HG02943 (cell line): Measurements from ENCODE around the gene MIPOL1.
"Not testable (repeated sequence)": the region's sequence is repeated elsewhere in the genome, so short reads cannot be mapped to it uniquely, and the experiment has no call there.

Source experiments
- ATAC-seq: cut with Tn5 transposase; IDR thresholded peaks from one replicate; pipeline ENCODE4 v1.9.1; 2021; ENCODE audit warnings: mild to moderate bottlenecking, low read depth, moderate library complexity; ENCODE audit not compliant: unreplicated experiment

Gene MIPOL1

DNA sequence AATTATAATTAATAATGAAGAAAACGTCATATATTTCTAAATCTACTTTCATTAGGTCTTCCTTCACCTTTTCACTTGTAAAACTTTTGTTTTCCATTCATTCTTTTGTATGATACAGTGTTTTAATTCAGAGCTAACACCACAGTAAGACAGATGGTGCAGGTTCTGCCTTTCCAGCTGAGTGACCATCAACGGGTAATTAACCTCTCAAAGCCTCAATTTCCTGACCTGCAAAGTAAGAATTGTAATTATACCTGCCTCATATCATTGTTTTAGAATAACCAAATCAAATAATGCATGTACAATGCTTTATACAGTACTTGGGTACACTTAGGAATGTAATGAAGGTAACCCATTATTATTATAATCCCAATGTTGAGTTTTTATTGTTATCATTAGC is 239.8 kb downstream of the MIPOL1 start:
- no peak for ATAC-seq

DNA sequence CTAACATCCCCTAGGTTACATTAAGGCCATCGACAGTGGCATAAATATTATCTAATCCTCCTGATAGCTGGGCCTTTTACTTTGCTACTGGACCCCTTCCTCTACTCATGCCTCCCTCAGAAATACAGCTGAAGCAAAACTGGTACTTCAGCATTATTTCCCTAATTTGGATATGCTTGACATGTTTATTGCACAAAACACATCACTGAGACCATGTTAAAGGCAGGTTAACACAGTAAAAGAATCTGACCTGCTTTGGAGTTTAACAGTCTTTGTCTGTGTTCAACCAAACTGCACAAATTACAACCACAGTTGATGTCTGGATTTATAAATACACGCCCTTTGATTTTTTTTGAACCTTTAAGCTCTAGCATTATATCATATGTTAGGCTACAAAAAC is 240.7 kb downstream of the MIPOL1 start:
- ATAC-seq, result no peak

DNA sequence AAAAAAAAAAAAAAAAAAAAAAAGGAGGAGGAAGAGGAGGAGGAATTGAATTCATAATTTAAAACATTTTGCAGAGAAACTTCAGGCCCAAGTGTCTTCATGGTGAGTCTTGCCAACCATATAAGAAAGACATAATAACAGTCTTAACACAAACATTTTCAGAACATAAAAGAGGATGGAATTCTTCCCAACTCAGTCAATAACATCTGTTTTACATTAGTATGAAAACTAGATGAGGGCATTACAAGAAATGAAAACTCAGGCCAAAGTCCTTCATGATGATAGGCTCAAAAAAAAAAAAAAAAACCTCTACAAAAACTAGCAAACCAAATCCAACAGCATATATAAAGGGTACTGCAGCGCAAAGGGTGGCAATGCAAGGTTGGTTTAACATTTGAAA is 245.7 kb downstream of the MIPOL1 start:
- ATAC-seq, result no peak

DNA sequence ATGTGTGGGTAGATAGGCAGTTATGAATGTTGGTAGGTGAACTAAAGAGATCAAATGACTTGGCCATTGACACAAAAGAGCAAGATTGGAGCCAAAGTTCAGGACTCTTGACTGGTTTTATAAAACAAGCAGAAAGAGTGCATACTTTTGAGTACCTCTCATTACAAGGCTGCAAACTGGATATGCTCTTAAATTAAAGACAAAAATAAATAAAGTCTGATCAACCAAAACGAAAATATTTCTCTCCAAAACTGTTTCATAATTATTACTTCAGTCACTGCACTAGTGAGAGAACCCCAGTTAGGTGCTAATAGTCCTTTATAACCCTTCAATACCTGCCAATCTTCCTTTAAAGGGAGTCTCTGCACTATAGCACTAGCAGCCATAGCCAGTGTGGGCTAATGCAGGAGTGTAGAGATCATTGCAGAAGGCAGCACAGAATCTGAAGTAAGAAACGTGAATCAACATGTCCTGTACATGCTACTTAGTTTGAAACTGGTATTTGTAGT is 250.2 kb downstream of the MIPOL1 start:
- no peak for ATAC-seq

DNA sequence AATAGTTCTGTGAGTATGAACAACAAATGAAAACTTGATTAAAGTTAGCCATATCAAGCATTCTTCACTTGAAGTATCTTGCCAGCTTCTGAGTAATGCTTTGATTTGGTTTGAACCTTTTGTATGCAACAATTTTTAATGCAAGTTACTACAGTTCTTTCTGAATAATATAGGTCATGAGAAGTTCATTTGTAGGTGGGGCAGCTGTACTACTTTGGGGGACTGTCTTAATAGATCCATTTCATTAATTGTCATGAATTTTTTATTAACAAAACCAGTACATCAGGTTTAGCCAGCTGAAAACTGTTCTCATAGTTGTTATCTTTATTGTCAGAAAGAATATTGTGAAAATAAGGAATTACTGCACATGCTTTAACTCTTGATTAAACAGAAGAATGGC is 254.6 kb downstream of the MIPOL1 start:
- no peak for ATAC-seq

DNA sequence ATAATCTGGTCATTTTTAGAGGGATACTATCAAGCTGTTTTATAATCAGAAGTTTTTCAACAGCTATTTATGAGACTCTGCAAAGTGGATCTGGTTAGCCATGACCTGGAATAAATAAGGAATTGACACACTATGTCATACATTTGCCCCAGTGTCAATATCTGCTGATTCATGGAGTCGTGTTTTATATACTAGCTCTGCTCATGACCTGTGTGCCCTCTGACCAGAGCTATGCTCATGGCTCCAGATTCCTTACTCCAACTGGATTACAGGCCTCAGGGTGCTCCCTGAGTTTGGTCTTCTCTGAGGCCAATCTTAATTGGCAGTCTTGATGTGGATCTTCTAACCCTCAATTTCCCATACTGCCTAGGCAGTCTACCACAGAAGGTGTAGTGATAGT is 256.2 kb downstream of the MIPOL1 start:
- ATAC-seq, result no peak

DNA sequence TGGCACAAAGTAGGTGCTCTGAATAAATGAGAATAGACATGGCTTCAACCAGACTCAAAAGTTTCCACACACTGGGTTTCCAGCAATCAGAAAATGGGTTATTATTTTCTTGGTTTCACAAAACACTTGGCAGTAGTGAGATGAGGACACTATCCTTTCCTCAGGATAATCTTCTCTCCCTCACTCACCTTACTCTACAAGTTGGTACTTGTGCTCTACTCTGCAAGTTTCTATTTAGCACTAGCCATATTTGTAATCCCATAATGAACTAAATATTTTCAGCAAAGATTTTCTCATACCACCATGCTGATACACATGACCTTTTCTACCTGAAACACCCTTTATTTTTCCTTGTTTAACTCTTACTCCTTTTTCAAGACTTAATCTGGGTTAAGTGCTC is 259.6 kb downstream of the MIPOL1 start:
- ATAC-seq, result no peak

DNA sequence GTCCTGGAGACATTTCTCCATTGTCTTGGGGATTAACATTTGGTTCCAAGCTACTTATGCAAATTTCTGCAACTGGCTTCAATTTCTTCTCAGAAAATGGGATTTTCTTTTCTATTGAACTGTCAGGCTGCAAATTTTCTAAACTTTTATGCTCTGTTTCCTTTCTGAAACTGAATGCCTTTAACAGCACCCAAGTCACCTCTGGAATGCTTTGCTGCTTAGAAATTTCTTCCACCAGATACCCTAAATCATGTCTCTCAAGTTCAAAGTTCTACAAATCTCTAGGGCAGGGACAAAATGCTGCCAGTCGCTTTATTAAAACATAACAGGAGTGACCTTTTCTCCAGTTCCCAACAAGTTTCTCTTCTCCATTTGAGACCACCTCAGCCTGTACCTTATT is 264.7 kb downstream of the MIPOL1 start:
- ATAC-seq, result not testable (repeated sequence)

DNA sequence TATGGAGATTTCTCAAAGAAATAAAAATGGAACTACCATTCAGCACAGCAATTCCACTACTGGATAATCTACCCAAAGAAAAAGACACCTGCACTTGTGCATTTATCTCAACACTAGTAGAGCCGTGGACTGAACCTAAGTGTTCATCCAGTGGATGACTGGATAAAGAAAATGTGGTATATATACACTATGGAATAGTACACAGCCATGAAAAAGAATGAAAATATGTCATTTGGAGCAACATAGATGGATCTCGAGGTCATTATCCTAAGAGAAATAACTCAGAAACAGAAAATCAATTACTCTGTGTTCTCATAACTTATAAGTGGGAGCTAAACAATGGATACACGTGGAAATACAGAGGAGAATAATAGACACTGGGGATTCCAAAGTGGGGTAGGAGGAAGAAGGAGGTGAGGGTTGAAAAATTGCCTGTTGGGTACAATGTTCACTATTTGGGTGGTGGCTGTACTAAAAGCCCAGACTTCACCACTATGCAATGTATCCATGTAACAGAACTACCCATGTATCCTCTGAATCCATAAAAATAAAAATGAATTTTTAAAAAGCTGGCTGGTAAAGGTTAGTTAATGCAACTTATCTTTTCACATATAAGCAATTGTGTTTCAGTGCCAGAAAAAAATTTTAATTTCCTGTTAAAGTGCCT is 266.6 kb downstream of the MIPOL1 start:
- no peak for ATAC-seq

DNA sequence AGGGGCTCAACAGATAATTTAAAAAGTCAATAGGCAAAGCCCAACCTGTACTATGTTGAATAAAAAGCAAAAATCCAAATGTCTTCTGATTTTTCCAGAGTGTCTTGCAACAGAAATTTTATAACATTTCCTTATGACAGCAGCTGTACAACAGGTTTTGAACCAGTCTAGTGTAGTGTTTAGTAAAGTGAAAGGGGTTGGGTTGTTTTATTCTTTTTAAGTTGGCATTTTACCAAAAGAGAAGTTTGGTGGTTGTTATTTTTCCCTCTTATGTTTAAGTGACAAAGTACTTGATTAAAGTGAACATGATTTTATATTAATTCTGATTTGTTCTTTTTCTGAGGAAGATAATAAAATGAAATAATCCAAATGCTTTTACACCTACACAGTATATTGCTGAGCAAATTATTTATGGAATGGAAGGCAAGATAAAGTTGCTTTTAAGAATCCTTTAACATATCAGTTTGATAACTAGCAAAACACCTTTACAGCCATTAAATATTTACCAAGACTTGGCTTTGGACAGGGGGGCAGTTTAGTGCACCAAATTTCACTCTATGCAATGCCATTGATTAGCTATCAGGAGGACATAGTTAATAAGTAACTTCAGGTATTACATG is 268.4 kb downstream of the MIPOL1 start:
- no peak for ATAC-seq

DNA sequence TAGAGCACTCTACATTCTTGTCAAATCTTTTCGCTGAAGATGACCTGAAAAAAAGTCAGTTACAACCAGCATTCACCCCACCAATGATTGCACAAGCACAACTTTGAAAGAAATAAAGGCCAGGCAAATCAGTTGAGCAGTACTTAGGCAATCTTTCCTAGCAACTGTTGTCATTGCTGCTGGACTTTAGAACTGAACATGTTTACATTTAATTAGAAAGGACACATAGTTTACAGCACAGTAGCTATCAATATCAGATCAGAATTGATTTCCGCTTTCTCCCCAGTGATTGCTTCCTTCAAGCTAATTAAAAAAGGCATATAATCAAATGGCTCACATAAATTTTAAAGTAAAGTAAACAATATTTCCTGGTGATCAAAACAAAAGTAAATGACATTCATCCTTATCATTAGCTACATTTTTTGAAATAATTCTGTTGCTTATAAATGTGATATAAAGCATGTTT is 268.9 kb downstream of the MIPOL1 start:
- ATAC-seq, result no peak

DNA sequence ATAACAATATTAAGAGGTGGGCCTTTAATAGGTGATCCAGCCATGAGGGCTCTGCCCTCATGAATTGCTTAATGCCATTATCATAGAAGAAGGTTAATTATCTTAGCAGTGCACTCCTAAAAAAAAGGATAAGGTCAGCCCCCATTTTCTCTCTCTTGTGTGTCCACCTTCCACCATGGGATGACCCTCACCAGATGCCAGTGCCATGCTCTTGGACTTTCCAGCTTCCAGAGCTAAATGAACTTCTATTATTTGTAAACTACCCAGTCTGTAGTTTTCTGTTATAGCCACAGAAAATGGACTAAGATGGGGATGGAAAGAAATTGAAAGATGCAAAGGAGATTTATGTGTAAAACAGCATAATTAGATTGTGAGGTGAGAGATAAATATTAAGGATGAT is 271.9 kb downstream of the MIPOL1 start:
- no peak for ATAC-seq

DNA sequence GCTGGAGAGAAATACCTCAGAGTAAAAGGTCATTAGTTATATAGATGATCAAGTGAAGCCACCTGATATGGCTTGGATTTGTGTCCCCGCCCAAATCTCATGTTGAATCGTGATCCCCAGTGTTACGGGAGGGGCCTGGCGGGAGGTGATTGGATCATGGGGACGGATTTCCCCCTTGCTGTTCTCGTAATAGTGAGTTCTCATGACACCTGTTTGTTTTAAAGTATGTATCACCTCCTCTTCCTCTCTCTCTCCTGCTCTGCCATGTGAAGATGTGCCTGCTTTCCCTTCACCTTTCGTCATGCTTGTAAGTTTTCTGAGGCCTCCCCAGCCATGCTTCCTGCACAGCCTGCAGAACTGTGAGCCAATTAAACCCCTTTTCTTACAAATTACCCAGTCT is 272.5 kb downstream of the MIPOL1 start:
- ATAC-seq, result no peak

DNA sequence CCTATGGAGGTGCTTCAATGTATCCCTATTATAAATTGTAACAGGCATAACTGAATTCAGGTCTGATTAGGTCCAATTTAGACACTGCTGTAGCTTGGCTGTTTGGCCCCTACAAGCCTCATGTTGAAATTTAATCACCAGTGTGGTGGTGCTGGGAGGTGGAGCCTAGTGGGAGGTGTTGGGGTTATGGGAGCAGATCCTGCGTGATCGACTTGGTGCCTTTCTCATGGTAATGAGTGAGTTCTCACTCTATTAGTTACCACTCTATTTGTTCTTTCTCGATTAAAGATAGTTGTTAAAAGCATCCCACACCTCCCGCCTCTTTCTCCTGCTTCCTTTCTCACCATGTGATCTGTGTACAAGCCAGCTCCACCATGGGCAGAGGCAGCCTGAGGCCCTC is 275.2 kb downstream of the MIPOL1 start:
- no peak for ATAC-seq

DNA sequence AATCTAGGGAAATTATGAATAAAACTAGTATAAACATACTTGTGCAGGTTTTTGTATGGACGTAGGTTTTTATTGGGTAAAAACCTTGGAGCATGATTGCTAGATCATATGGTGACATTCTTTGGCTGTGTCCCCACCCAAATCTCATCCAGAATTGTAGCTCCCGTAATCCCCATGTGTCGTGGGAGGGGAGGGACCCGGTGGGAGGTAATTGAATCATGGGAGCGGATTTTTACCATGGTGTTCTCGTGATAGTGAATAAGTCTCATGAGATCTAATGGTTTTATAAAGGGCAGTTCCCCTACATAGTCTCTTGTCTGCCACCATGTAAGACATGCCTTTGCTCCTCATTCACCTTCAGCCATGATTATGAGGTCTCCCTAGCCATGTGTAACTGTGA is 276.5 kb downstream of the MIPOL1 start:
- ATAC-seq, result no peak

DNA sequence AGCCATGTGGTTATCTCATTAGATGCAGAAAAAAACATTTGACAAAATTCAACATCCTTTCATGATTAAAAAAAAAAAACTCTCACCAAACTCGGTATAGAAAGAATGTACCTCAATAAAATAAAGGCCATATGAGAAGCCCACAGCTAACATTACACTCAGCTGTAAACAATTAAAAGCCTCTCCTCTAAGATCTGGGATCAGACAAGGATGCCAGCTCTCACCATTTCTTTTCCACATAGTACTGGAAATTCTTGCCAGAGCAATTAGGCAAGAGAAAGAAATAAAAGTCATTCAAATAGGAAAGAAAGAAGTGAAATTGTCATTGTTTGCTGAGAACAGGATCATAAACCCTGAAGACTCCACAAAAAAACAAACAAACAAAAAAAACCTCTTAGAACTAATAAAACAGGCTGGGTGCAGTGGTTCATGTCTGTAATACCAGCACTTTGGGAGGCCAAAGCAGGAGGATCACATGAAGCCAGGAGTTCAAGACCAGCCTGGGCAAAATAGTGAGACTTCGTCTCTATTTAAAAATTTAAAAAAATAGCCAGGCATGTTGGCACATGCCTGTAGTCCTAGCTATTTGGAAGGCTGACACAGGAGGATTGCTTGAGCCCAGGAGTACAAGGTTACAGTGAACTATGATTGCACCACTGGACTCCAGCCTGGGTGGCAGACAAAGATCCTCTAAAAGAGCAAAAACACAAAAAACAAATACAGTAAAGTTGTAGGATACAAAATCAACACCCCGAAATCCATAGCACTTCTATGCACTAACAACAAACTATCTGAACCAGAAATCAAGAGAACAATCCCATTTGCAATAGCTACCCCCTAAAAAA is 282.9 kb downstream of the MIPOL1 start:
- no peak for ATAC-seq

DNA sequence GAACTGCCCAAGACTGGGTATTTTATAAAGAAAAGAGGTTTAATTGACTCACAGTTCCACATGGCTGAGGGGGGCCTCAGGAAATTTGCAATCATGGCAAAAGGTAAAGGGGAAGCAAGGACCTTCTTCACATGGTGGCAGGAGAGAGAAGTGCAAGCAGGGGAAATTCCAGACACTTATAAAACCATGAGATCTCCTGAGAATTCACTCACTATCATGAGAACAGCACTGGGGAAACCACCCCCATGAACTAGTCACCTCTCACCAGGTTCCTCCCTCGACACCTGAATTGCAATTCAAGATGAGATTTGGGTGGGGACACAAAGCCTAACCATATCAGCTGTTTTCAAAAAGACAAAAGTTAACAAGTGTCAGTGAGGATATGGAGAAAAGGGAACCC is 284.7 kb downstream of the MIPOL1 start:
- no peak for ATAC-seq

DNA sequence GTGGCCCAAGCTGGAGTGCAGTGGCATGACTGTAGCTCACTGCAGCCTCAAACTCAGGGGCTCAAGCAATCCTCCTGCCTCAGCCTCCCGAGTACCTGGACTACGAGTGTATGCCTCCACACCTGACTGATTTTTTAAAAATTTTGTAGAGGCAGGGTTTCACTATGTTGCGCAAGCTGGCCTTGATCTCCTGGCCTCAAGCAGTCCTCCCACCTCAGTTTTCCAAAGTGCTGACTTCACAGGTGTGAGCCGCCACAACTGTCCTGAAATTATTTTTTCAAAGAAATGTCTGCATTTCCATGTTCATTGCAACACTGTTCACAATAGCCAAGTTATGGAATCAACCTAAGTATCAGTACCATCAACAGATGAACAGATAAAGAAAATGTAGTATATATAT is 285.9 kb downstream of the MIPOL1 start:
- no peak for ATAC-seq

DNA sequence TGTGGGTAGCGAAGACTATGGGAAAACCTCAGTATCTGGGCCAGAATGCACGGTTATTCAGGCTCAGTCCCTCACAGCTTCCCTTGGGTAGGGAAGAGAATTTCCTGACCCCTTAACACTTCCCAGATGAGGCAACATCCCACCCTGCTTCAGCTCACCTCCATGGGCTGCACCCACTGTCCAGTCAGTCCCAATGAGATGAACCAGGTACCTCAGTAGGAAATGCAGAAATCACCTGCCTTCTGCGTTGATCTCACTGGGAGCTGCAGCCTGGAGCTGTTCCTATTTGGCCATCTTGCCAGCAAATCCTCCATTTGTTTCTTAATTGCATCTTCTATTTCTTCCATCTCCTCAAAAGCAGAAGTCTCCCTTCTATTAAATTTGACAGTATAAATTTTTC is 292.9 kb downstream of the MIPOL1 start:
- ATAC-seq, result no peak

DNA sequence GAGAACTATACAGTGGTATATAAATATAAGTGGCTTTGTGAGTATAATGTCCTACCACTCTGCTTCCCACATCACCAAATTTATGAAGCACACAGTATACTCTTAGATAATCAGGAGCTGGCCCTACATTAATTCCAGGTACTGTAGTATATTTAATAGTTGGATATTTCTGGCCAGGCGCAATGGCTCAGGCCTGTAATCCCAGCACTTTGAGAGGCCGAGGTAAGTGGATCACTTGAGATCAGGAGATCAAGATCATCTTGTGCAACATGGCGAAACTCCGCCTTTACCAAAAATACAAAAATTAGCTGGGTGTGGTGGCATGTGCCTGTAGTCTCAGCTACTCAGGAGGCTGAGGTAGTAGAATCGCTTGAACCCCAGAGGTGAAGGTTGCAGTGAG is 293.3 kb downstream of the MIPOL1 start:
- ATAC-seq, result no peak

DNA sequence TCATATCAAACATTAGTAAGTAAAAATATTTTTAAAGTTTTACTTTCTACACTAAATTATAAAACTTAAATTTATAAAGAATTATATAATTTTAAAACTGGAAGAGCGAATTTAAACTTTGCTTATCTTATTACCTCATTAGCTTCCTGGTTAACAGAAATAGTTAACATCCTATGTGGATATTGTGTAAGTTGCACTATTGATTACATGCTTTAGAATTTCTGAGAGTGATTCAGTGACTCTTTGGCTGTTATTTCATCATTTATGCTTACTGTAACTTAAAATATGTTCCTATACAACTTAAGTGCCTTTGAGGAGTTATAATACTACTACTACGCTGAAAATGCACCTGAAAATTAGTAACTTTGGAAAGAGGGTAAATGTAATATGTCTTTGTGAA is 295.9 kb downstream of the MIPOL1 start:
- no peak for ATAC-seq
